Esophagus (tissue), 2 donors: ENCODE data around the gene RTL1. TPM values are rescaled to one million over a fixed set of nuclear protein-coding genes. Genes with fewer than 3 reads are reported as not detected.

Source experiments
- H3K27ac ChIP-seq, 2 donors: one replicate each; pipeline ENCODE4 v1.5.1; 2013; ENCODE audit warnings: low read depth in 2 of 2, mild to moderate bottlenecking in 2 of 2, inconsistent platforms in 1 of 2, low read length in 1 of 2, moderate library complexity in 1 of 2
- H3K27me3 ChIP-seq, 2 donors: one replicate each; pipeline ENCODE4 v1.6.1; 2013; ENCODE audit warnings: low read length in 2 of 2, control low read depth in 1 of 2, mild to moderate bottlenecking in 1 of 2; ENCODE audit not compliant: insufficient read depth in 2 of 2, control insufficient read depth in 1 of 2
- H3K36me3 ChIP-seq, 2 donors: one replicate each; pipeline ENCODE4 v1.6.1; 2013; ENCODE audit warnings: low read length in 1 of 2; ENCODE audit not compliant: control insufficient read depth in 2 of 2, insufficient read depth in 2 of 2
- H3K4me1 ChIP-seq, 2 donors: one replicate each; pipeline ENCODE4 v1.6.1; 2013; ENCODE audit warnings: low read length in 1 of 2; ENCODE audit not compliant: control insufficient read depth in 2 of 2, insufficient read depth in 2 of 2
- H3K4me3 ChIP-seq, 2 donors: one replicate each; pipeline ENCODE4 v1.5.1; 2013; ENCODE audit warnings: low read length in 2 of 2, mild to moderate bottlenecking in 2 of 2, low read depth in 1 of 2, moderate library complexity in 1 of 2
- H3K9me3 ChIP-seq, 2 donors: one replicate each; pipeline ENCODE4 v1.6.1; 2013; ENCODE audit warnings: mild to moderate bottlenecking in 2 of 2, low read depth in 1 of 2, low read length in 1 of 2, moderate library complexity in 1 of 2; ENCODE audit not compliant: control insufficient read depth in 2 of 2, insufficient read depth in 1 of 2
- WGBS, 2 donors: extraction: QIAGEN DNeasy Blood & Tissue Kit; methylation state at CpG; one replicate each; pipeline ENCODE4 v1.1.7; 2013; 5-methylcytosine and 5-hydroxymethylcytosine counted together
- polyA plus RNA-seq, 2 donors: library from polyadenylated mRNA; stranded (reverse); fragments of 200-250 nt; gene quantifications; one replicate each; pipeline ENCODE4 v1.2.3, GENCODE V29; 2013
- donor health status: healthy with polysubstance abuse.
- donor health status: Bipolar disorder and iron deficiency.

RTL1 gene
- polyA plus RNA-seq, 2 donors: 0.02 TPM; not detected in 1

- H3K9me3 ChIP-seq: no peaks in the 10 kb centered on the region
- no peak overlapping the region for H3K4me3 ChIP-seq
- H3K36me3 ChIP-seq: no peaks in the 10 kb centered on the region
- H3K4me1 ChIP-seq: no peaks in the 10 kb centered on the region
- H3K27me3 ChIP-seq: no peaks in the 10 kb centered on the region
- WGBS, 2 donors: 80 to 87% methylated on average over 17 of the region's 17 CpGs
- H3K27ac ChIP-seq: no peak overlapping the region
Observed at GRCh38 chr14:100892496-100893227, 10.9 kb downstream of the RTL1 start.

- H3K27me3 ChIP-seq: no peaks in the 10 kb centered on the region
- no peak overlapping the region for H3K4me3 ChIP-seq
- no peaks in the 10 kb centered on the region for H3K4me1 ChIP-seq
- WGBS, 2 donors: 90 to 92% methylated on average over 13 of the region's 13 CpGs
- no peaks in the 10 kb centered on the region for H3K36me3 ChIP-seq
- H3K9me3 ChIP-seq: no peaks in the 10 kb centered on the region
- no peak overlapping the region for H3K27ac ChIP-seq
Observed at GRCh38 chr14:100891501-100892445, 11.7 kb downstream of the RTL1 start.

DNA sequence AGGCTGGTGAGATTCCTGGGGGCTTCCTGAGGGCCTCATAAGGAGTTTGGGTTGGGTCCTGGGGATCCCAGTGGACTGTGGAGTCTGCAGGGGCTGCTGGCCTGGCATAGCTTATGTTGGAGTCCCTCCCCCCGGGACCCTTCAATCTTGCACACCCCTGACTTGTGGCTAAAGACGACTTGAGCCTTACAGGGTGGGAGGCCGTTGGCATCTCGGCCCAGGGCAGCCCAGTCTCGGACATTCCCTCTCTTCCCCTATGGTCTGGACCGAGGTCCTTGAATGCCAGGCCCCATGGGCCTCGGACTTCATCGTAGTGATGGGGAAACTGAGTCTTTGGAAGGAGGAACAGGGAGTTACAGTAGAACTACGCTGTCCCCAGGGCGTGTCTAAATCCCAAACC, 12.5 kb downstream of the RTL1 start:
- H3K27me3 ChIP-seq: no peaks in the 10 kb centered on the region
- no peaks in the 10 kb centered on the region for H3K9me3 ChIP-seq
- WGBS, 2 donors: 87 to 88% methylated on average over 10 of the region's 10 CpGs
- H3K4me3 ChIP-seq: no peak overlapping the region
- no peaks in the 10 kb centered on the region for H3K36me3 ChIP-seq
- H3K27ac ChIP-seq: no peak overlapping the region
- H3K4me1 ChIP-seq: no peaks in the 10 kb centered on the region

- WGBS, 2 donors: 80 to 84% methylated on average over 8 of the region's 8 CpGs
- Histone ChIP-seq H3K4me3 (no peak overlapping the region), H3K36me3 (no peaks in the 10 kb centered on the region), H3K27me3 (no peaks in the 10 kb centered on the region), H3K9me3 (no peaks in the 10 kb centered on the region), H3K4me1 (no peaks in the 10 kb centered on the region), H3K27ac (no peak overlapping the region)
Observed at GRCh38 chr14:100890061-100890850, 13.3 kb downstream of the RTL1 start.

DNA sequence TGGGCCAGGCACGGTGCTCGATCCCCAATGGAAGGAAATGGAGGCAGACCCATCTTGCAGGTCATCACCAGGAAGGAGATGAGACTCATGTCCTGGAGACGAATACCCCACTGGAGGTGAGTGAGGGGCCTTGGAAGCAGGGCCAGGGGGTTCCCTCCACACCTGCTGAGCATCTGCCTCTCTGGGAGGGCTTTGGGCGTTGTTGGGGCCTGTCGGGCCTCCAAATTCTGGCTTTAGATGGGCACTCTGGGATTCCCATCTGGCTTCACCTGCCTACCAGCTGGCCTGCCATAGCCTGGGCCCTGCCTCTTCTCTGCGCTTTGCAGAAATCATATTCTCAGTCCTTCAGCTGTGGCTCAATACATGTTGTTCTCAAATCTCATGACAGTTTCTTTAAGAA, 13.9 kb downstream of the RTL1 start:
- no peaks in the 10 kb centered on the region for H3K27me3 ChIP-seq
- no peaks in the 10 kb centered on the region for H3K4me1 ChIP-seq
- WGBS, 2 donors: 90 to 91% methylated on average over 6 of the region's 6 CpGs
- H3K36me3 ChIP-seq: no peaks in the 10 kb centered on the region
- no peak overlapping the region for H3K4me3 ChIP-seq
- no peaks in the 10 kb centered on the region for H3K9me3 ChIP-seq
- no peak overlapping the region for H3K27ac ChIP-seq

DNA sequence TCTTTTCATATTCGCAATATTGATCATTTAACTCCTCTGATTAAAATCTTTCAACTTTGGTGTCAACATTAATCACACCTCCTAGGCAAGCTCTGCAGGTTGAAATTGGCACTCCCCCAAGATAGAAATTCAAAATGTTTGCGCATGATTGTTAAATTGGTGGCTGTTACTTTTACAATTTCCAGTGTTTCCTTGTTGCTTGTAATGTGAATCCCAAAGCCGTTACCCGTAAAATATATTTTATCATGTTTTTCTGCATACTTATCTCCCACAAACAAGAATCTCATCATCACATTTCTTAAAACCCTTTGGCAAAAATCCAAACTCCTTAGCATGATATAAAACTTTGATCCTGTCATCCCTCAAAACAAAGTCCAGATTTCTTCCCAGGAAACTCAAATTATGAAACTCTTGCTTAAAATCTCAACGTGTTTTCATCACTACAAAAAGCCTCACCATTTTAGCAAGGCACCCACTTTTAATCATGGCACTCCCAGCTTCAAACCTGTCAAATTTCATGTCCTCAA, 14.7 kb downstream of the RTL1 start:
- Histone ChIP-seq H3K36me3 (no peaks in the 10 kb centered on the region), H3K27ac (no peak overlapping the region), H3K27me3 (no peaks in the 10 kb centered on the region), H3K4me1 (no peaks in the 10 kb centered on the region), H3K9me3 (peaks cover 0 to under 1% of the 10 kb centered on the region in 2 donors), H3K4me3 (no peak overlapping the region)
- WGBS, 2 donors: 43 to 48% methylated on average over 5 of the region's 5 CpGs

DNA sequence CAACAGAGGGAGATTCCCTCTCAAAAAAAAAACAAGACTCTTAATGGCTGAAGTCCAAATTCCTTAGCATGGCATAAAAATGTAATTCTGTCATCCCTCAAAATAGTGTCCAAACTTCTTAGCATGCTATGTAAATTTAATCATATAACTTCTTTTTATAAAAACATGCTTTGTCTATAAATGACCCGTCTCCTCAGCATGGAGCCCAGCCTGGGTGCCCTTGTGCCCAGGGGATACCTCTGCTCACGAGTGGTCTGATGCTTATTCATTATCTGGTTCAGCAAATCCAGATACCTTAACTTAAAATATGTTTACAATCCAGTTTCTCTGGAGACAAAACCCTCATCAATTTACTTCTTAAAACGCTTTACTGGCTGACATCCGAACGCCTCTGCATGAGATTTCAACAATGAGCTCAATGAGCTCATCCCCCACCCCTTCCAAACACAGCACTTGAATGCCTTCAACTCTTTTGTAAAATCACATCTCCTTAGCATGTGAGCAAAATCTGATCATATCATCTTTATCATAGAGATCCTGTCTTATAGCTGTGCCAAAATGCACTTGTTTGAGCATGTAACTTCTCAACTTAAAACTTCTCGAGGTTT, 15.7 kb downstream of the RTL1 start:
- Histone ChIP-seq H3K4me1 (no peaks in the 10 kb centered on the region), H3K27ac (no peak overlapping the region), H3K4me3 (no peak overlapping the region), H3K27me3 (no peaks in the 10 kb centered on the region), H3K9me3 (peaks cover 0 to 4% of the 10 kb centered on the region in 2 donors), H3K36me3 (no peaks in the 10 kb centered on the region)
- WGBS, 2 donors: 31 to 53% methylated on average over 6 of the region's 6 CpGs

DNA sequence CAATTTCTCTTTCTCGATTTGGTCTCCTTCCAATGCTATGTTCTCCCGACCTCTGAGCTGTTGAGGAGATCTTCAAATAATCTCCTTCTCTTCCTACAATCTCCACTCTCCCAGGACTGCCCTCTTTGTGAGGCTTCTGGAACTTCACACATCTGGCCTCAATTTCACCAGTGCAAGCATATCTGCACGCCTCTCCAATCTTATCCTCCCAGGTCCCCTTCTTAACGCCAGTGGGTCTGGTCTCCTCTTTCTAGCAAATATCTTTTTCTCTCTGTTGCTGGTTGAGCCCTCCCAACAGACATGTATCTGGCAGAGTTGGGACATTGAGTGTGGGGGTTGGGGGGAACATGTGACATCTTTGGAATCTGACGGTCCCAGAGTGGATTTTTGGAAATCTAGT, 17.9 kb downstream of the RTL1 start:
- 63 to 67% methylated on average over 5 of the region's 5 CpGs for WGBS, 2 donors
- Histone ChIP-seq H3K4me1 (no peaks in the 10 kb centered on the region), H3K27ac (no peak overlapping the region), H3K4me3 (no peak overlapping the region), H3K9me3 (peaks cover 0 to 4% of the 10 kb centered on the region in 2 donors), H3K36me3 (no peaks in the 10 kb centered on the region), H3K27me3 (no peaks in the 10 kb centered on the region)

DNA sequence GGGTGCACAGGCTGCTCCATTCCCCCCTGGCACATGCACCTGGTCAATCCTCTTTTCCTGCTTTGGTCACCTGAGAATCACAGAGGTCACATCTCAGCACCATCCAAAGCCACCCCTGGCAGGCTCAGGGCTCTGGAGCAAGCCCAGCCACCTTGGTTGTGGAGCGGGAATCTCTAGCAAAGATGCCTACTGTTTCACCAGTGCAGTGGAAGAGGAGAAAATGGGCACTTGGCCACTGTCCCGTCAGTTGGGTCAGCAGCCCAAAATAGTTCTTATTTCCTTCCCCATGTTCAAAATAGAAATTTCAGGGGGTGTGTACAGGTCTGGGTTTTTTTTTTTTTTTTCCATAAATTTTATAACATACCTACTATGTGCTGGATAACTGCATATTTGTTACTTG, 18.3 kb downstream of the RTL1 start:
- Histone ChIP-seq H3K36me3 (no peaks in the 10 kb centered on the region), H3K27me3 (no peaks in the 10 kb centered on the region), H3K4me3 (no peak overlapping the region), H3K9me3 (peaks cover 0 to 4% of the 10 kb centered on the region in 2 donors), H3K4me1 (no peaks in the 10 kb centered on the region), H3K27ac (no peak overlapping the region)
- 61 to 64% methylated on average over 2 of the region's 2 CpGs for WGBS, 2 donors
